SJSA1 (cell line): ENCODE data around the gene HOXA10. TPM values are rescaled to one million over a fixed set of nuclear protein-coding genes. Genes with fewer than 3 reads are reported as not detected.
A peak's percentile ranks its signal among the peaks of the same experiment; 100 is the strongest.

Experiments used
- DNase-seq, 2 experiments: peaks; one replicate each; pipeline ENCODE4 v3.0.0-alpha.2; 2015 to 2020; ENCODE audit warnings: low spot score in 2 of 2, low read depth in 1 of 2
- H3K27ac ChIP-seq: fragments of 250-450 bp; sonication (Bioruptor Pico); 2 replicates; pipeline ENCODE4 v1.5.1; 2020; ENCODE audit warnings: mild to moderate bottlenecking, moderate library complexity
- H3K27me3 ChIP-seq: fragments of 250-450 bp; sonication (Bioruptor Pico); replicated peaks from 2 replicates; pipeline ENCODE4 v1.5.1; 2020; ENCODE audit warnings: mild to moderate bottlenecking, moderate library complexity
- H3K36me3 ChIP-seq: fragments of 250-450 bp; sonication (Bioruptor Pico); 2 replicates; pipeline ENCODE4 v1.5.1; 2020; ENCODE audit warnings: mild to moderate bottlenecking
- H3K4me1 ChIP-seq: fragments of 250-450 bp; sonication (Bioruptor Pico); replicated peaks from 2 replicates; pipeline ENCODE4 v1.6.1; 2021; ENCODE audit warnings: mild to moderate bottlenecking
- H3K4me3 ChIP-seq: fragments of 250-450 bp; sonication (Bioruptor Pico); 2 replicates; pipeline ENCODE4 v1.5.1; 2020; ENCODE audit warnings: mild to moderate bottlenecking
- H3K9me3 ChIP-seq: fragments of 250-450 bp; sonication (Bioruptor Pico); replicated peaks from 2 replicates; pipeline ENCODE4 v1.5.1; 2020; ENCODE audit warnings: mild to moderate bottlenecking
- total RNA-seq: library from RNA; depleted of rRNA; stranded (reverse); fragments of >200 nt; shearing (Covaris generic); gene quantifications from 2 replicates; pipeline ENCODE4 v1.2.3, GENCODE V29; 2014

Gene HOXA10
- total RNA-seq, 1 experiment from 2014 or later, result 15.5 TPM

DNA sequence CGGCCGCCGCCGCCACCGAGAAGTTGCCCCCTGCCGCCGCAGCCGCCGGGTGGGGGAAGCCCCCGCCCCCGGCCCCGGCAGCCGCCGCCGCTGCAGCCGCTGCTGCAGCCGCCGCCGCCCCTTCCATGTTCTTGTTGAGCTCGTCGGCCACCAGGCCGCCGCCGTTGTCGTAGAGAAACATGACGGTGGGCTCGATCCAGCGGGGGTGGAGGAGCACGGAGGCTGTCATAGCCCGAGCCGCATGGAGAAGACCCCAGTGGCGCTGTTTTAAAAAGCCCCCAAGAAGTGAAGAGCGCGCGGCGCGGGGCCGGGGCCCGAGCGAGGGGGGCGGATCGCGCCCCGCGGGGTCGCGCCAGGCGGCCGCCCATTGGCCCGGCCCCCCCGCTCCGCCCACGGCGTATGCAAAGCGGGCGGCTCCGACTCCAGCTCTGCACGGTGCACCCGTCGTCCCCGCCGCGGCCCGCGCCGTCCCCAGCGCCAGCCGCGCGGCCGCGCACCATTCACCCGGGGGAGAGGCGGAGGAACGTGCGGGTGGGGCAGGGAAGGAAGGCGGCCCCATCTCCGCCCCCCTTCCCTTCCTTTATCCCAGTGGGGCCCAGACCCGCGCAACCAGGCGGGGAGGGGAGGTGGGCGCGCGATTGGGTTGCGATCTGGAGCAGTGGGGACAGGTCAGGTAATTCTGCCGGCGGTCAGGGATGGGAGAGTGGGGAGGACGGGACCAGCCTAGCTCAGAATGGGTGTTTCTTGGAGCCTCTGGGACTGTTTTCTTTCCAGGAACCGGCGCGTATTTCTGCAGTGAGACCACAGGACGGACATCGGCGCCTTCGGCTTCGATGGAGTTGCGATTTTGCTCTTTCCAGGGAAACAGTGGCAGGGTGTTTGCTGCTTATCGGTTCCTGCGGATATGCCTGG lies 26.0 kb upstream of the HOXA10 start, which contains the start of gene HOXA13:
HOXA13 (minus strand) TSS at position 243 of the 912 bp plus-strand sequence; CDS start at position 229, 14 bp downstream.
- H3K4me3 ChIP-seq, result peak within 1 kb of the TSS; percentile 85
- DNase-seq, result peak; percentile 73 to 80

DNA sequence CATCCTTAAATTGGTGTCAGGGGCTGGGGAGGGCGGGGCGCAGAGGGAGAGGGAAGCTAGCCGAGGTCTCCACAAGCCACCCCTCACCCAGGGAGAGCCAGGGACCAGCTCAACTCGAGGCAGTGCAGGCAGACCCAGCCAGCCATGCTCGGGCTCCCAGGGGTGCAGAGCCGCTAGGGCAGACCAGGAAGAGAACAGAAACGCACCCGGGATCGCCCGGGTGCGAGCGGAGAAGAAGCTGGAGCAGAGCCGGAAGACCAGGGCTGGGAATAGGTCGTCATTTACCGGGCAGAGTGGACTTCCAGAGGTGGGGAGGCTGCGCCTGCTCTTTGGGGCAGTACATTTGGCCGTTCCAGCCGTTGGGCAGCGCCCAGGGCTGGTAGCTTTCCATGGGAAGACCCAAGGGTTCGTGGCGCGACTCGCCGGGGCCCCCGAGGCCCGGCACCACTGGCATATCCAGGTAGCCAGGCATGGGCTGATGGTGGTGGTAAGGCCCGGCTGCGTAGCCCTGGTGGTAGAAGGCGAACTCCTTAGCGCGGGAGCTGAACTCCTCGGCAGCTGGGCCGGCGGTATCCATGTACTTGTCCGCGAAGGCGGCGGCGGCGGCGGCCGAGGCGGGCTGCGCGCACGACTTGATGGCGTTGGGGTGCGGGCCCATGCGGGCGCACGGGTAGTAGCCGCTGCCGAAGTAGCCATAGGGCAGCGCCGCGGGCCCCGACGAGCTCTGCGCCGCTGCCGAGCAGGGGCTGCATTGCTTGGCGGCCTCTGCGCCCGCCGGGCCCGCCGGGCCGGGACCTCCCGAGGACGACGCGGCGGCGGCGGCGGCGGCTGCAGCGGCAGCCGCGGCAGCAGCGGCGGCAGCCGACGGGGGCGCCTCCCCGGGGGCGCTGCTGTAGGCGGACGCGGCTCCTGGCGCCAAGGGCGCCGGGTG lies 25.0 kb upstream of the HOXA10 start:
- no peaks in the 10 kb centered on the region for H3K9me3 ChIP-seq
- no peaks in the 10 kb centered on the region for H3K27me3 ChIP-seq
- H3K27ac ChIP-seq, result no peak overlapping the region
- H3K36me3 ChIP-seq, result peaks cover 7% of the 10 kb centered on the region; the same call in 1 of the 2 replicates
- H3K4me3 ChIP-seq, result peak overlapping the region; percentile 85
- peak; percentile 47 to 53 for DNase-seq
- H3K4me1 ChIP-seq, result peaks cover 34% of the 10 kb centered on the region

More for the DNA sequence above, 26.0 kb upstream of the HOXA10 start, which contains the start of gene HOXA13:
- Histone ChIP-seq H3K27ac (no peak within 1 kb of the TSS), H3K27me3 (0 out of 2 replicates have a peak, but pooled peaks cover 3% of the 10 kb centered on the region), H3K9me3 (no peaks in the 10 kb centered on the region), H3K4me1 (peaks cover 36% of the 10 kb centered on the region), H3K36me3 (peaks cover 4% of the 10 kb centered on the region; the same call in 1 of the 2 replicates)

DNA sequence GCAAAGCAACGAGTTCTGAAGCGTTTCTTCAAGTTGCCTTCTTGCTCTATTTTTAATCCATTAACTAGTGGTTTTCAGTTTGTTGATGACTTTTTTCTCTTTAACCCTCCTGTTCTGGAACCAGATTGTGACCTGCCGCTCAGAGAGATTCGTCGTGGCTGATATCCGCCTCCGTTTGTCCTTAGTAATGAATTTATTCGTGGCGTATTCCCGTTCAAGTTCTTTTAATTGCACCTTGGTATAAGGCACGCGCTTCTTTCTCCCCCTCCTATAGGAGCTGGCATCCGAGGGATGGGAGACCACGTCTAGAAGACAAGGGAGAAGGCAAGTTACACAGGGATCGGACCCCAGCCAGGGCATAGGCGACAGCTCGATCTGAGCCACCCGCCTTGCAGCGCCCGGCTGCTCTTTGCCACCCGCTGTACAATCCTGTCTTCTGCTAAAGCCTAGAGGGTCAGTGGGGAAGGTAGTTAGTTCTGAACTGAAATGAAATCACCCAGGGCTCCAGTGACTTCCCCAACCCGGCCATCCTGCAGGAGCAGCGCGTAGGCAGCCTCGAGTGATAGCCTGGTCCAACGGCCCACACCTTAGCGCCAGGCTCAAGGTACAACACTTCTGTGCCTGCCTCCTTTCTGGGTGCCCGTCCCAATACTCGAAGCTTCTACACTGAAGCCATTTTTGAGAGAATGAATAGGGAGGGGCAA lies 24.2 kb upstream of the HOXA10 start:
- Histone ChIP-seq H3K4me1 (peaks cover 34% of the 10 kb centered on the region), H3K36me3 (peaks cover 7% of the 10 kb centered on the region; the same call in 1 of the 2 replicates), H3K4me3 (peak overlapping the region; percentile 85), H3K27me3 (no peaks in the 10 kb centered on the region), H3K27ac (peak overlapping the region; percentile 19), H3K9me3 (no peaks in the 10 kb centered on the region)
- peak; percentile 31 to 36 for DNase-seq

DNA sequence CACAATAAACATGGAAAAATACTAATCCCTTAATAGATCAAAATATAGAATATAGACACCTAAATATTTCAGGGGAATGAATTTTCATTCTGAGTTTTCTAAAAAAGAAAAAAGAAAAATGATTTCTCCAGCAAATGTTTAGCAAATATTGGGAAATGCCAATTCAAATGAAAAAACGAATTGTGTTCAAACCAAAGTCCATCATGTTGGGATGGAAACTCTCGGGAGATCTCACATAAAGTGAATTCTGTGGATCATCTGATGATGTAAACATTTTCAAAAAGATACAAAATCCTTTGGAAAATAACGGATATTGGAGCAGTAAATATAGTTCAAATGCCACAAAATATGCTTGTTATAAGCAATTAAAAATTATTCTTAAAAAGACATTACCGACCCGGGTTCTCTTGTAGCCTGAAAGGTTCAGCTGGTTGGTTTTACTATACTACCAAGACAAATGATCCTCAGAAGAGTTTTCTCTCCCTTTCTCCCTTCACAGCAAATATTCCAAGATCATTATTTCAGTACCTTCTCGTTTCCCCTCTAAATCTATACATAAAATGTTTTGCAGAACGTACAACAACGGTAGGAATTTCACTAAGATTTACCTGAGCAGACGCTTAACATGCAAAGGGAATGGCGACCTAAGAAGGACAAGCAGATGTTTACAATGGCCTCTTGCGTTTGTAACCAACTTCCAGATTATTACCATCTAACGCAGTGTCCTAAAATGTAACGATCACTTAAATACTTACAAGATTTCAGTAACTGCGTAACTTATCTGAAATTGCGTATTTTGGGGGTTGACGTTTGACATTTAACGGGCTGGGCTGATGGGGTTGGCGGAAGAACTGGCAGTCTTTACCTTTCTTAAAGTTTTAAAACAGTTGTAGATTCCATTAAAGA lies 23.3 kb upstream of the HOXA10 start:
- no peaks in the 10 kb centered on the region for H3K9me3 ChIP-seq
- peak in 1 of 2 experiments; percentile 53 for DNase-seq
- H3K27ac ChIP-seq, result peak overlapping the region; percentile 19; the same call in 1 of the 2 replicates
- H3K27me3 ChIP-seq, result no peaks in the 10 kb centered on the region
- peaks cover 7% of the 10 kb centered on the region for H3K36me3 ChIP-seq
- H3K4me1 ChIP-seq, result peaks cover 35% of the 10 kb centered on the region
- peak overlapping the region; percentile 85 for H3K4me3 ChIP-seq

DNA sequence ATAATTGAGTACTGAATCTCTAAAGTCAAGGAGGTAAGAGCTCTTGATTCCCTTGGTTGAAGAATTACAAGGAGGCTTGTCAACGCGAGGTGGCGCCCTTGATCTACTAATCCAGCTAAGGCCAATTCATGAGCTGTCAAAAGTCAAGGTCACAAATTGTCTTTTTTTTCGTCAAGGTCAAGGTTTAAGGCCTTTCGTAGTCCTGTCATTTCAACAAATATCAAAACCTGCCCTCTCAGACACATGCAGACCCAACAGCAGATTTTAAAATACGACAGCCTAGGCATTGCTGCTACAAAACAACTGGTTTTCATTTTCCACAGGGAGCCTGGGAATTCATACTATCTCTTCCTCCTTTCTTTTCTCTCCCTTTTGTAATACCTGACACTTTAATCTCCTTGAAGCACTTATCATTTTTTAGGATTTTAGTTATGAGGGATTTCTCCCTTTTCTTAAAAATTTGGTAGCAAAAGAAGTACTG lies 22.2 kb upstream of the HOXA10 start:
- H3K27me3 ChIP-seq, result no peaks in the 10 kb centered on the region
- no peak overlapping the region for H3K27ac ChIP-seq
- peak; percentile 64 to 78 for DNase-seq
- H3K36me3 ChIP-seq, result peaks cover 7% of the 10 kb centered on the region
- no peaks in the 10 kb centered on the region for H3K9me3 ChIP-seq
- H3K4me1 ChIP-seq, result peaks cover 42% of the 10 kb centered on the region
- no peak overlapping the region for H3K4me3 ChIP-seq

DNA sequence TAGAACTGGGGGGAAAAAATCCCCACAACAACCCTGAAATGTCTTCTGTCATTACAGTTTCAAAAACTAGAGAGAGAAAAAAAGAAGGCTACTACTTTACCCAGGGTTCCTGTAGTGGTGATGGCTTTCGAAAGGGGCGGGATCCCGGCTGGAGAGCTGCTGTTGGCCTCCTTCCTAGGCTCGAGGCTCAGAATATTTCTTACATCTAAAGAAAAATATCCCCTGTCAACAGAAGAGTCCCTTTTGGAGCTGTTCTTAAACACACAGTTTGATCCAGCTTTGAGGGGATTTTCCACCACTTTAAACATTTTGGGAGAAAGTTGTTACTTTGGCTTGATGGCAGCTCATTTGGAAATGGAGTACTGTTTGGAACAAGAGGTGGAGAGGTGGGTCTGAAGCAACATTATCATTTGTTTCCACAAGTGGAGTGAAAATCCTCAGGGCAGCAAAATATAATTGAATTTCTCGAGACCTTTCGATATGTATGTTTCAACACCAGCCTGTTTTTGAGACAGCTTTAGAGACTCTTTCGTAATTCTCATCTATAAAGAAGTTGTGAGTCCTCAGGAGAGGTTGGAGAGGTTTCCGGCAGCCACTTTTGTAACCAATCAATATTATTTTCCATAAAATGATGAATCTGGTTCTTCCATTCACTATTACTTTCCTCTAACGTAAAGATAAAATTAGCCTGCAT lies 20.7 kb upstream of the HOXA10 start:
- Histone ChIP-seq H3K27me3 (no peaks in the 10 kb centered on the region), H3K4me1 (peaks cover 34% of the 10 kb centered on the region), H3K36me3 (peaks cover 7% of the 10 kb centered on the region), H3K27ac (peak overlapping the region; percentile 37; the same call in 1 of the 2 replicates), H3K9me3 (no peaks in the 10 kb centered on the region), H3K4me3 (no peak overlapping the region)
- peak in 1 of 2 experiments; percentile 50 for DNase-seq

DNA sequence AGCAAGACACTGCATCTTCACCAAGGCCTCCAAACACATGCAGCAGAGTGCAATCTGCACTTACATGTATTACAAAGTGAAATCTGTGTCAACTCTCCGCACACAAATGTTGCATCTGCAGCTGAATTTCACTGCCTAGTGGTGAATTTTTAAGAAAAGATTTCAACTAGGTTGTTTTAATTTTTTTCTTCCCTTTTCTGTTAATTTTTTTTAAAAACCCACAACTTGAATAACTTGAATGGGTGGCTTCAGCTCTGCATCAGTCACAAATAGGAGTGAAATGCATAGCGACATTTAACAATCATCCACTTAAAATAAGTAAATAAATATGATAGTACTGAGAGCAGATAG lies 19.9 kb upstream of the HOXA10 start:
- H3K9me3 ChIP-seq, result no peaks in the 10 kb centered on the region
- peaks cover 6% of the 10 kb centered on the region for H3K36me3 ChIP-seq
- peak overlapping the region; percentile 29 for H3K4me3 ChIP-seq
- peak overlapping the region; percentile 37; the same call in 1 of the 2 replicates for H3K27ac ChIP-seq
- peaks cover 37% of the 10 kb centered on the region for H3K4me1 ChIP-seq
- no peaks in the 10 kb centered on the region for H3K27me3 ChIP-seq
- DNase-seq, result no peak

DNA sequence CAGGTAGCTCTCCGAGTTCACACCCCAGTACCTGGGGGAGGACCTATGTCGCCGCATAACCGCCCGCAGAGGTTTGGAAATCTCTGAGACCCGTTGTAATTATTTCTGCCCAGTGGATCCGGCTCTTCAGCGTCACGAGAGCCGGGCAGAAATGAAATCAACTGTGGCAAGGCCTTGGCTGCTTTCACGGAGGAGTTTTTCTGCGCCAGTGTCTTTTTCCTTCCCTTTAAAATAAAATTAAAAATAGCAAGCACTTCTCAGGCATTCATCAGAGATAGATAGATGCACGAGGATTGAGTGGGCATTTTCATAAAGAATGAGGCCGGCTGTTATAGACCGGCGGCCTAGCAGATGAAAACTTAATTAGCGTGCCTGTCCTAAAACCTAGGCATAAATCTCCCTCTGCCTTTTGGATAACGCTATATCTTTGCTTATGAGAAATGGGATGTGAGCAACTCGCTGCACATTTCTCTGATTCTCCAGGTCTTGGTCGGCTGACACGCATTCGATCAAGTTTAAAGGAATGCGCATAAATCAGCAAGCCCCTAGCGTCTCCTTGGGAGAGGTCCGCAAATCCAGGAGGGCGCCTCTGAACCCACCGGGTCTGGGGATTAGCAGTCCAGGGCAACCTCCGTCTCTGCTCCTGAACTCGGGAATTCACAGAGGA lies 19.3 kb upstream of the HOXA10 start:
- Histone ChIP-seq H3K9me3 (no peaks in the 10 kb centered on the region), H3K4me1 (peaks cover 41% of the 10 kb centered on the region), H3K27ac (peak overlapping the region; percentile 47), H3K36me3 (peaks cover 5% of the 10 kb centered on the region), H3K27me3 (no peaks in the 10 kb centered on the region), H3K4me3 (peak overlapping the region; percentile 29)
- DNase-seq, result peak; percentile 39 to 63

DNA sequence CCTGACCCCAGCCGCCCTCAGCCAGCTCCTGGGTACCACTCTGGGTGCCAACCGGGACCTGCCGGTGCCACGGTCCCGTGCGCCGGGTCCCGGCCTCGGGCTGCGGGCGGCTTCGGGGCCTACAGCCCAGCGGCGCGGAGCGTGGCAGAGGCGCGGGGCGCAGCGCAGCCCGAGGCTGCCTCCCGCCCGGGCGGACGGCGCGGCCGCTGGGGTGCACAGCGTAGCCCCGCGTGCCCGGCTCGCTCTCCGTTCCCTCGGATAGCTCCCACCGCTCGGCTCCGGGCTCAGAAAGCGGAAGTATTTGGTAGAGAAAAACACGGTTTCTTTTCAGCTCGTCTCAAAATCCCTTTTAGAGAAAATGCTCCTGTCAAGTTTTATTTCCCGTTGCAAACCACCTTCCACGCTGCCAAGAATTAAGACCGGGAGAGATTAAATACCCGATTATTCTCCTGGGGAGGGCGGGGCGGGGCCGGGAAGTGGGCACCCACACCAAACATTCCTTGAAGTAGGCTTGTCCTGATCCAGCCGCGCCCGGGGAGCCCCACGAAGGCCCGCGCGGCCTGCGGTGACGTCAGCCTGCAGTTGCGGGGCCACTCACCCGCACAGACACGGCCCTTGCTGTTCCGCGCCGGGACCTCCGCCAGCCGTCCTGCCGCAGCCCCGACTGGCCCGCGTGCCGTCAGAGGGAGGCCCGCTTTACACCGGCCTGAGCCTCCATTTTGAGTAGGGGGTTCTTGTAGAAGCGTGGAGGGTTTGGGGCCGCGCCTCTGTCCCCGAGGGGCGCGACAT lies 18.6 kb upstream of the HOXA10 start:
- H3K27ac ChIP-seq, result peak overlapping the region; percentile 47
- no peaks in the 10 kb centered on the region for H3K27me3 ChIP-seq
- peaks cover 48% of the 10 kb centered on the region for H3K4me1 ChIP-seq
- H3K9me3 ChIP-seq, result no peaks in the 10 kb centered on the region
- peak overlapping the region; percentile 29 for H3K4me3 ChIP-seq
- DNase-seq, result peak; percentile 42 to 44
- peaks cover 5% of the 10 kb centered on the region for H3K36me3 ChIP-seq

DNA sequence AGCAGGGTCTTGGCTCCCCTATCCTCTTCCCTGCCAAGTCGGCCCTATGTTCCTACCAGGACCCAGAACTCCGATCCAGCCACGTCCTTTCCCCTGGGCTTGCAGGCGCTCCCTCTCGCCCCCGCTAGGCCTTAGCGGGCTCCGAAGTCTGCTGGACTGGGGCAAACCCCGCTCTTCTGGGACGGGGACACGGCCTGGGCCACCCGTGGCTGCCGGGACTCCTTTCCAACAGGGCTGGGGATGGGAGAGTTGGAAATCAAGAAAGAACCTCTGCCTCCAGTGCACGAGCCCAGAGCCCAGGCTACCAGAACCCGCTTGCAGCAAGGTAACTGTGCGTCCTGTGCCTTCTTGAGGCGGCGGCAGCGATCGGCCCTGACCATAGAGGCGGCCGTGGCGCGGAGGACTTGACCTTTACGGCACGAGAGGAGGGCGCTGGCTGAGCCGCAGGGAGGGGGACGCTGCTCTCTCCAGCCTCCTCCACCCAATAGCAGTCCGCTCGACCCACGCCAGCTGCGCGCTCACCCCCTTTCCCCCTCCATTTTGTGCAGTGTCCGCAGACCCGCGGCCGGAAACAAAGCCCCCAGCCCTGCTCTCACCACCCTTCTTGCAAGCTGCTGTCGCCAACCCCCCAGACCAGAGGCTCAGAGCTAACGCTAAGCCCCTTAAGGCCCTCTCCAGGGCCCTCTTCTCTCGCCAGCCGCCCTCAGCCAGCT lies 17.9 kb upstream of the HOXA10 start:
- no peaks in the 10 kb centered on the region for H3K9me3 ChIP-seq
- peak overlapping the region; percentile 29 for H3K4me3 ChIP-seq
- peaks cover 56% of the 10 kb centered on the region for H3K4me1 ChIP-seq
- H3K36me3 ChIP-seq, result peaks cover 5% of the 10 kb centered on the region
- no peaks in the 10 kb centered on the region for H3K27me3 ChIP-seq
- DNase-seq, result peak; percentile 45 to 47
- H3K27ac ChIP-seq, result peak overlapping the region; percentile 47
